Frontal cortex (tissue), 4 donors: Measurements from ENCODE around the gene TMF1. TPM values are rescaled to one million over a fixed set of nuclear protein-coding genes. Genes with fewer than 3 reads are reported as not detected.

Experiments used
- DNase-seq, 2 donors: peaks; one replicate each; pipeline ENCODE4 v3.0.0; 2012; ENCODE audit warnings: low spot score in 2 of 2
- FAIRE-seq: peaks from 2 replicates; lab custom pipeline; 2012; peaks lifted over from hg19 to GRCh38; lab: Jason Lieb, UNC
- total RNA-seq: library from RNA; depleted of rRNA; stranded (reverse); fragments of >200 nt; gene quantifications from one replicate; pipeline ENCODE4 v1.2.3, GENCODE V29; 2014
- donor health status: control.
- donor health status: control.
- donor health status: control.

TMF1 gene
- total RNA-seq, 1 donor from 2014 or later = 36.7 TPM

DNA sequence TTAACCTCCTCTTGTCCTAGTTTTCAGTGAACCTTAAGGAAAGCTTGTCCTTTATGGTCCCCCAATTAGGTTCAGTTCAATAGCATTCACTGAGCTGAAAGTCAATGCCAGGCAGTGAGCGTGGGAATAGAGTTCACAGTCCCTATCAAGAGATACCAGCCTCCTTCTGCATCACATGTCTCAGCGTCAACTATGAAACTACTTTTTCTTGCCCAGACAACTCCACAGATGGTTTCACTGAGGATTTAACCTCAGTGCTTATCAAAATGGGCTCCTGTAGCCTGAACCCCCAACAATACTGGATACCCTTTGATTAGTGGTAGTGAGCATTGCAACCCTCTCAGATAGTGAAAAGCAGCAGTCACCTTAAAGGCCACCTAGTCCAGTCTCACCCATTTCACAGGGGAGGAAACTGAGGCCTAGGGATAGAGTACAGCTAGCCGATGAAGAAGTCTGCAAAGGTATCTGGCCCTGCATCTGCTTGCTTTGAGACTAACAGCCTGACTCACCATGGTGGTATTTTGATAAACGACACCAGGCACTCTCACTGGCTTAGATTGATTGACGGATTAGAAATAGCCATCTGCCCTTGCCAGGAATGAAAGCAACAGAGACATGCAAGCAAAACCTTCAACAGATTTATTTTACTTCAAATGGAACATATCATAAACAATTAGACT lies 29.6 kb upstream of the TMF1 start:
- DNase-seq (no peak), FAIRE-seq (no peak)

DNA sequence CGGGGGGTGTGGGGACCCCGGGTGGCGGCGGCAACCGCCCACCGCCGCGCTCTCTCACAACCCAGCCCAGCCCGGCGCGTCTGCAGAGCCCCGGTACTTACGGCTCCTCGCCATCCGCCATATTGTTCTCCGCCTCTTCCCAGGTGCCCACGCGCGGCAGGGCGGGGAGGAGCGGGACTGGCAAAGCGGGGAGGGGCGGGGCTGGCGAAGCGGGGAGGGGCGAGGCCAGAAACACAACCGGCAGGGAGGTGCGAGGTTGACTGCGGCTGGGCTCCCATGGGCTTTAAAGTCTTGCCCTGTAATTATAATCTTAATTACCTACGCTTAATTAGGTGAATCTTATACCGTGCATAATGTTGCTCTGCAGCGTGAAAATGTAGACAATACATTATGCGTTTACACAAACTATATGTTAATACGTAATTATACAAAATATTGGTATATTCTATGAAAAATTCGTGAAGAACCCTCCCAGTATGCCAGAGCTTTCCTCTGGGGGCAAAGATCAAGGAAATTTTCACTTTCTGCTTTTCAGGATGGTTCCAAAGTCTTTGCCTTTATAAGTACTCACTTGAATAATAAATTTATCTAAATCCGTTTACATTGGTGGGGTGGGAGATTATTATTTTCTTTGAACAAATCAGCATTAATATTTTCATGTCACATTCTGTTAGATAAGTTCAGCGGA lies 28.2 kb upstream of the TMF1 start, which contains the start of gene UBA3:
TSS of gene UBA3 (minus strand) at position 133 of the 688 bp plus-strand sequence. CDS start at position 121, 12 bp downstream.
- FAIRE-seq = no peak
- peak; percentile 84 to 85 for DNase-seq

DNA sequence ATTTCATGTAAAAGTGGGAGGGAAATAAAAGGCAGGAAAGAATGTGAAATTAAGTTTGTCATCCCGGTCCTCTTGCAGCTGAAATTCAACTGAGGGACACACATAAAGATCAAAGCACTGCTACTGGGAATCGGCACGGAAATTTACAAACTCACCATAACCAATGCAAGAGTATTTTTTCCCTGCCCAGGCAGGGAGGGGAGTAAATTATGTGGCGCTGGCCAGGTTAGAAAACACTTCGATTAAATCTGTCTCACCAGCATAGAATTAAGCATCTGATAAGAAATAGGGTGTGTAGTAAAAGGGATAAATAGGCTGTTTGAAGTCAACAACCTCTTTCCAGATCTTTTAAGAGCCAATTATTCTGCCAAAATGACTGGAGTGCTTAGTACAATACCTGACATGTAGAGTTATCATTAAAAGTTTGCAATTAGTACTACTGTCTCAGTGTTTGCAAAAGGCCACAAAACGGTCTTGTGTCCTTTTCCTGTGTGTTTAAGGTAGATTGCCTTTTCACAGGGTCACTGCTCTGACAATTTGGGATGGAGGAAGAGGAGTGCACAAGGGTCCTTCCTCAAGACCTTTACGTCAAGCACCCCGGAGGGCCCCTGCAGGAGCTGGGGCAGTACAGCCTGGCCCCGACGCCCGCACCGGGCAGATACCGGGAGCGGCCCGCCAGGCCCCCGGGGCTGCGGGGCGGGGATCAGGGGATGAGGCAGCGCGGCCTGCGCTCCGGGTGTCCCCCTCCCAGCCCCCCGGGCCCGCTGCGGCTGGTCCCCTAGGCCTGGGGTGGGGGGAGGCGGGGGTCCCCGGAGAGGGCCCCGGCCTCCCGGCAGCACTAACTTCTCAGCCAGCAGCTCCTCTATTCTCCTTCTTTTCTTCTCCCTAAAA lies 27.4 kb upstream of the TMF1 start:
- DNase-seq (peak; percentile 29), FAIRE-seq (no peak)

DNA sequence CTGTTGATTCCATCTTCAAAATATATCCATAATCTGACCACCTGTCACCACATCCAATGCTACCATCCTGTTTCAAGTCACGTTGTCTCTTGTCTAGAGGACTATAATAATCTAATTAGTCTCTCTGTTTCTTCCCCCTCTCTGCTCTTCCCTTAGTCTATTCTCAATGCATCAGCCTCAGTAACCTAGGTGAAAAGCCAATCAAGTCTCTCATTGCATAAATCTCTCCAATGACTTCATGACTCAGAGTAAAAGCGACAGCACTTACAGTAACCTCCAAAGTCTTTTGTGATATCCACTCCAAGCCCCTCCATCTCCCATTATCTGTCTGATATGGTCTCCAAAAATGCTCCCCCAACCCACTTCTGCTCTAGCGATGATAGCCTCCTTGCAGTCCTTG lies 20.8 kb upstream of the TMF1 start:
- FAIRE-seq (no peak), DNase-seq (no peak)

DNA sequence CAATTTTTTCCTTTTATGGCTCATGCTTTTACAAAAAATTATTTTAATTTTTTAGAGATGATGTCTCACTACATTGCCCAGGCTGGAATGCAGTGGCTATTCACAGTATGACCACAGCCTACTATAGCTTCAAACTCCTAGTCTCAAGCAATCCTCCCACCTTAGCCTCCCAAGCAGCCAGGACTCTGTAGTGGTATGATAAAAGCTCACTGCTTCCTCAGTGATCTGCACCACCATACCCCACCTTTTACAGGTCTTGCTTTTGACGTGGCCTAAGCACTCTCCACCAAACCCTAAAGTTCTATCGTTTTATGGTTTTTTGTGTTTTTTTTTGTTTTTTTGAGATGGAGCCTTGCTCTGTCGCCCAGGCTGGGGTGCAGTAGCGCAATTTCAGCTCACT lies 14.0 kb upstream of the TMF1 start:
- no peak for DNase-seq
- FAIRE-seq = no peak

DNA sequence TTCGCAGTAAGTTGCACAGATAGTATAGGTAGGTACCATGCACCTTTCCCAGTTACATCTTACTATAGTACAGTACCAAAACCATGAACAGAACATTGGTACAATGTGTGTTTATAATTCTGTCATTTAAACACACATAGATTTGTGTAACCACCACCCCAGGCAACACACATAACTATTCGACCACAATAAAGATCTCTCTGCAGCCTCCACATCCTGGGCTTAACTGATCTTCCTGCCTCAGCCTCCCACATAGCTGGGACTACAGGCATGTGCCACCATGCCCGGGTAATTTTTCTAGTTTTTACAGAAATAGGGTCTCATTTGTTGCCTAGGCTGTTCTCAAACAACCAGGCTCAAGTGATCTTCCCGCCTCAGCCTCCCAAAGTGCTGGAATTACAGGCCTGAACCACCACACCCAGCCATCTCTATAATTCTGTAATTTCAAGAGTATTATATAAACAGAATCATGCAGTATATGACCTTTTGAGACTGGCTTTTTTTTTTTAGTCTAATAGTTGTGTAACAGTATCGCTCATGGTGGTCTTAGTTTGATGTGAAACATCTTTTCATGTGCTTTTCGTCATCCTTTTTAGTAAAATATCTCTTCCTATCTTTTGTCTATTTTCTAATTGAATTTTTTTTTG lies 13.3 kb upstream of the TMF1 start:
- FAIRE-seq = no peak
- DNase-seq = no peak

DNA sequence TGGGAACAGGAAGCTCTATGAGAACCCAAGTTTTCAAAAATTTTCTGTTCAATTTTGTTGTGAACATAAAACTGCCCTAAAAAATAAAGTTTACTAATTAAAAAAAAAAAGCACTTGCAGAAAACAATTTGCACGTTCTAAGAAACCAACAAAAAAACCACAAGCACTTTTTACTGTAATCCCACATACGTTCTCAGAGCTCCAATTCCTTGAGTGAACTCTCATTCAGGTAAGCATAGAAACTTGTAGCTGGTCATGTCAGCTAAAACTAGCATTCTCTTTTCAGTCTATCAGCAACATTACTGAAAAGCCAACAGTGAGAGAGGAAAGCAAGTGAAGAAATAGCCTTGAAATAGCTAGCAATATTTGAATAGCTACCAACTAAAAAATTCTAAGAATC lies 11.5 kb upstream of the TMF1 start:
- FAIRE-seq = no peak
- DNase-seq = no peak

DNA sequence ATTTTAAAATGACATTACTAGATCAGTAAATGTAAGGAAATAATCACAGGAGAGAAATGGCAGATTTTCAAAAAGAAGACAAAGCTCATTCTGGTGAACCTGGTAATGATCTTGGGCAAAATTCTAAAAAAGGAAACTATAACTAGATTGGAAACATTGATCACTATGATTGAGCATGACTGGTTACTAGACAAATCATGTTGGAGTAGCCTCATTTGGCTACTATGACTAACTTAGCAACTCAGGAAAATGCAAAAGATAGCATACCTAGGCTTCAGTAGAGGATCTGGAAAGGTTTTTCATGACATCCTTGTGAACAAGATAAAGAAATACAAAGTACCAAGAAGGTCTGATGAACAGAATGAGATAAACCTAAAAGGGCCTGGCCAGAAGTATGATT lies 7.6 kb upstream of the TMF1 start:
- FAIRE-seq (no peak), DNase-seq (no peak)

DNA sequence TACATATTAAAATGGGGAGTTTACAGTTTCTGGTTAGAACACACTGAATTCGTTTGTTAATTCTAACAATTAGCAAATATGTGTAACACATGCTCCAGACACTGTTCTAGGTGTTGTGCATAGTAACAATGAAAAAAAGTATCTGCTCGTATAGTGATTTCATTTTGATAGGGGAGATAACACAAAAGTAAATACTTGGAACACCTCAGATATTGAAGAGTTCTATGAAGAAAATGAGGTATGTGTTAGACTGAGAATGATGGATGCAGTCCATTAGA lies 6.8 kb upstream of the TMF1 start:
- DNase-seq (no peak), FAIRE-seq (no peak)

DNA sequence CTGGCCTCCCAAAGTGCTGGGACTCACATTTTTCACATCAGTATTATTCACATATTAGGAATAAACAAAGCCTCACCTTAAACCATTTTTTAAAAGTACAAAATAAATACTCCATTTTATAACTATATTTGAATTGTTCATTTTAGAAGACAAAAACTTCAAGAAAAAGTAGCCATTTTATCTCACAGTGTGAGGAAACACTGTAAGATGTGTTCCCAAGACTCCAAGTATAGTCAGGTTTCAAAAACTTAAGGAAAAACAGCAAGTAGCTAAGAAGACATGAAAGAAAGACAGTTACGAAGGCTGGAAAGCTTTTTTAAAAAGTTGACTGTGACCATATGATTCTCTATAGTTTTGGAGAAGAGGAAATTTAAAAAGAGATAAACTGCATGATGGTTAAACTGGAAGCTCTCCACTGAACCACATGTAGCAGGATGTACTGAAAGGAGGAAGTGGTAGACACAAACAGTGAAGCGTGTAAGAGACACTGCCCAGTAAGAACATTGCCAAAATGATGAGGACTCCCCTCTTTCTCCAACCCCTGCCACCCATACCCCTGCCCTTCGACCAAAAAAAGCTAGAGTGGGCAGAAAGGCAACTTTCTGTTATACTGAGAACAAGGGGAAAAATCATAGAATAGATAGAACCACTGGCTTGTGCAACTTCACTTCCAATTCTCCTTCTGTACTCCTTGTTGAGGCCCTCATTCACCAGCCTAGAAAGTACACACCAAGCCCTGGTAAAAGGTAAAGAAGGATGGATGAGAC lies 6.2 kb upstream of the TMF1 start:
- FAIRE-seq = no peak

DNA sequence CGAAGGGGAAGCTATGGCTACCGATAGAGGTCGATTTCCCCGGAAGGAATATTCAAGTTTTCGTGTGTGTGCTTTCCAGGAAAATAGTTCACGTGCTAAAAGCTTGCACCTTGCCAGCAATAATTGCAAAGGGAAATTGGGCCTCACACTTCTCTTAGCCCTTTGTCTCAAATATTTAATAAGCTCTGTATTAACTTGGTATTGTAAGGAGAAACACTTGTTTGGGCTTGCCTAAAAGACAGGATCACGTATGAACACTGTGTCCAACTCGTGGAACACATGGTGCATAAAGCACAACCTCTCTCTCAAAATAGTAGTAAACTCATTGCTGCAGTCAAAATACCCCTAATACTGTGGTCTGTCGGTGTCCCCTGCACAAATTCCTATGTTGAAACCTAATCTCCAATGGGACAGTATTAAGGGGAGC lies 352 bp upstream of the TMF1 start:
- DNase-seq (no peak), FAIRE-seq (no peak)

More for the DNA sequence above, 6.2 kb upstream of the TMF1 start:
- DNase-seq = no peak

DNA sequence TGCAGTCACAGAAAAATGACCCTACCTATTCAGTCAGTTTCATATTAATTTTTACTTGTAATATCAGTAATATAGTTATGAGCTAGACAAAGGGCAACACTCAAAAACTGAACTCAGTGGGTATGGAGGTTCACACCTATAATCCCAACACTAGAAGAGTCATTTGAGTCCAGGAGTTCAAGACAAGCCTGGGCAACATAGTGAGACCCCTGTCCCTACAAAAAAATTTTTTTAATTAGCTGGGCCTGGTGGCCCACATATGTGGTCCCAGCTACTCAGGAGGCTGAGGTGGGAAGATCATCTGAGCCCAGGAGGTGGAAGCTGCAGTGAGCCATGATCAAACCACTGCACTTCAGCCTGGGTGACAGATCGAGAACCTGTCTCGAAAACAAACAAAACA lies 3.1 kb downstream of the TMF1 start:
- DNase-seq (no peak), FAIRE-seq (no peak)

DNA sequence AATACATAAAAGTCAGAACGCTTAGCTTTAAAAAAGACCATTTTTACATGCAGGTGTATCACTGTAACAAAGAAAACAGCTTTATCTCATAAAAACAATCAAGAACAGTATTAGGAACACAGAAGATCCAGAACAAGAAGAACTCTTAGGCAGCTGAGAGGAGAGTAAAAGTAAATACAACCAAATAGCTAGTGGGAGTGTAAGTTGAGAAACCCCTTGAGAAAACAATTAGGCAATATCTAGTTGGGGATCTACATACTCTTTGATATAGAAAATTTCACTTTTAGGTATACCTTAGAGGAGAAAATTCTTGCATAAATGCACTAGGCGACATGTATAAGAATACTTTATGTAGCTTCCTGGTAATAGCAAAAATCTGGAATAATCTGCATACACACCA lies 7.5 kb downstream of the TMF1 start:
- no peak for DNase-seq
- no peak for FAIRE-seq

DNA sequence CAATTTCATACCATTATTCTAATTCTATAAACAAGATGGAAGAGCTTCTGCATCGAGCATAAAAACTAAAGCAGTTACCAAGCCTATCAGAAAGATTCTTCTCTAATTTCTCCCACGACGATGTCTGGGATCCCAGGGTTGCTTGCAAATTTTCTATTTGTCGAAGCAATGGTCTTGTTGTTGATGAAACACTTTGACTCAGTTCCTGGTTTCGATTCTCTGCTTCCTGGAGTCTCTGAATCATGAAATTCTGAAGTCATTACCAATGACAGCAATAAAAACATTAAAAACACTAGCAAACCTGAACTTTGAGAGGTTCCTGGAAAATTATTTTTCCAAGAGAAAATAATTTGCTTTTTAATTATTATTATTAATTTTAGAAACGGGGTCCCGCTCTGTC lies 18.7 kb downstream of the TMF1 start:
- FAIRE-seq = no peak
- no peak for DNase-seq

DNA sequence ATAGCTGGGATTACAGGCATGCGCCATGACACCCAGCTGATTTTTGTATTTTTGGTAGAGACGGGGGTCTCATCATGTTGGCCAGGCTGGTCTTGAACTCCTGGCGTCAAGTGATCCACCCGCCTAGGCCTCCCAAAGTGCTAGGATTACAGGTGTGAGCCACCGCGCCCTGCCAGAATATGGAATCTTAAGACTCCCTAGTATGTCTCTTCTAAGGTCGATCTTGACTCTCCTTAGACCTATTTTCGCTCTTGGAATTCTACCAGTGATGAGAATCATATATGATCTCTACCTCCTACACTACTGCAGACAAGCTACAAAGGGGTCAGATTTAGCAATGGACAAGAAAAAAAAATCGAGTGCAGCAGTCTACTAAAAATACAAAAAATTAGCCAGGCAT lies 19.4 kb downstream of the TMF1 start:
- FAIRE-seq = no peak
- DNase-seq = no peak

DNA sequence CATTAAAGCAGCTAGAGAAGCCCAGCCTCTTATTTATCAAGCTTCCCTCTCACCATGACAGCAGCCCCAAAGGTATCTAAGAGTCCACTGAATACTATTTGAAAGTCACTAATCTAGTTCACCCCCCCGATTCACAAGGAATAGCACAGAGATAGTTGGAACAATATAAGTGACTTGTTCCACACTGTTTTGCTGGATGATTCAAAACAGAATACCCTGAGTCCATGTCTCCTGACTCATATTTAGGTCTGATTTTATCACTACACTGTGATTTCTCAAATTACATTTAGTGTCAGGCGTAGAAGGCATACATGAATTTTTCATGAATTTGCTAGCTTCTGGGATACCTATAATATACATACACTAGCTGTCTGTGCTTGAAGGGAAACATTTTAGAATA lies 20.0 kb downstream of the TMF1 start:
- FAIRE-seq (no peak), DNase-seq (no peak)

DNA sequence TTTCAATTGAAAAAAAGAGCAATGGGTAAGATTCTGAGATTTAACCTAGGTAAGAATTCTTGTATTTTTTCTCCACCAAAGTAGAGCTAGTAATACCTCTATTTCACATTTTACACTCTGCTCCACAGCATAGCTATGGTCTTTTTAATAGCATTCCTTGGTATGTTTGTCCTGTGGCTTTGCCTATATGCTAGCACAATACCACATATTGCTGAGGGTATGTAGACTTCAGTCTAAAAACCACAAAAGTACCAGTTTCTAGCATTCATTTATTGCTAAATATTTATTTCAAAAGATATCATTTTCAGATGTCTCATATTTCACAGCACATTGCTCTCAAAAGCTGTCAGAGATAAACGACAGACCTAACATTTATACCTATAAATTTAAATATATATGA lies 20.5 kb downstream of the TMF1 start:
- FAIRE-seq = no peak

DNA sequence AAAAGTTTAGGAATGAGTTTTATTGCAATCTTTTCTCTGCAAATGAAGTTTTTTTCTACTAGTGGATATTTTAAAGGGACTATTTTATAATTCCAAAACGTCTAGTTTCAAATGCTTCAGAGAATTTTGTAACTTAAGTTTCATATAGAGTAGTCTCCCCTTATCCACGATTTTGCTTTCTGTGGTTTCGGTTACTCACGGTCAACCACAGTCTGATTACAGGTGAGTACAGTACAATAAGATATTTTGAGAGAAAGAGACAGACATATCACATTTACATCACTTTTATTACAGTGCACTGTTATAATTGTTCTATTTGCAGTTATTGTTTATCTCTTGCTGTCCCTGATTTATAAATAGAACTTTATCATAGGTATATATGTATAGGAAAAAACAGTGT lies 31.3 kb downstream of the TMF1 start:
- FAIRE-seq (no peak), DNase-seq (no peak)

More for the DNA sequence above, 20.5 kb downstream of the TMF1 start:
- no peak for DNase-seq

DNA sequence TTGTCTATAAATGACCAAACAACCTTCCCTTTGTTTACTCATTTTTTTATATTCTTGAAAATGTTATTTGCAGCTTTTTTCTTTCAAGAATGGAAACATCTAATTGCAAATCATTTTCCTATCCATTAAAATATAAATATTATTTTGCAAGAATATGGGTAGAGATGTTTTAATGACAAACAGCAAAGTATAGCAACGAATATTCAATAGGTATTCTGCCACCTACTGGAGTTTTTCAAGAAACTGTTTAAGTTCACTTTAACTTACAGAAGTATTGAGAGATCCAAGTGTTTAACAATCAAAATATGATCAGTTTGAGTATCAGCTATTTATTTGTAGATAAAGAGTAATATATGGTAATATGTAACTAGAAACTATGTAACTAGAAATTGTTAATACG lies 31.7 kb downstream of the TMF1 start:
- FAIRE-seq = peak; percentile 93

DNA sequence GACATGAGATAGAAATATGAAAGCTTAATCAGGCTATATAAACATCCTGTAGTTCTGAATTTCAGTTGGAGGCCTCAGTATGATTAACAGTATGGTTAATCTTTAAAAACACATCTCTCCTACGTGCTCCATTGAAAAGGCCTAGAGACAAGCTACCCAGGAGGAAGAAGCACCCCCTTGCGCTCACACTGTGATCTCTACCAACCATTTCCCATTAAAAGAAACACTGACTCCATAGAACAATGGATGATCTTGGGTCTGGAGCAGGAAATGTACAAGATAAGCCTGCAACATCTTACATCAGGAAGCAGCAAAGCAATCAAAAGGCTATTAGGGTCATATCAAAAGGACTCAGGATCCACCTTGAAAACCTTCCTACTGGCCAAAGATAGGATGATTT lies 35.2 kb downstream of the TMF1 start:
- FAIRE-seq (no peak), DNase-seq (no peak)

More for the DNA sequence above, 31.7 kb downstream of the TMF1 start:
- DNase-seq = no peak
